HG02610 (cell line): ENCODE results near the gene NUP210L.
A peak's percentile ranks its signal among the peaks of the same experiment; 100 is the strongest.
"Not testable (repeated sequence)": the region's sequence is repeated elsewhere in the genome, so short reads cannot be mapped to it uniquely, and the experiment has no call there.

Source experiments
- ATAC-seq: cut with Tn5 transposase; IDR thresholded peaks from one replicate; pipeline ENCODE4 v1.9.1; 2021; ENCODE audit warnings: mild to moderate bottlenecking, moderate library complexity; ENCODE audit not compliant: unreplicated experiment

NUP210L gene

DNA sequence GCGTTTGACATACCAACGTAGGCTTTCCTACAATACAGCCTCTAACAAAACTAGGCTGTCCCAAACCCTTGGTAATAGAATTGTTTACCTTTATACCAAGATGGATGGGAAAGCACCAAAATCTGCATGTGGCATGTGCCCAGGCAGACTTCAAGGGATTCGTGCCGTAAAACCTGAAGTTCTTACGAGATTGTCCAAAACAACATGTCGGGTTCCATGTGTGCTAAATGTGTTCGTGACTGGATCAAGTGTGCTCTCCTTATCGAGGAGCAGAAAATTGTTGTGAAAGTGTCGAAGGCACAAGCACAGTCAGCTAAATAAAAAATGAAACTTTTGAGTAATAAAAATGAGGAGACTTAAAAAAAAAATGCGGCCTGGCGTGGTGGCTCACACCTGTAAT is 159.2 kb downstream of the NUP210L start:
- ATAC-seq: no peak

DNA sequence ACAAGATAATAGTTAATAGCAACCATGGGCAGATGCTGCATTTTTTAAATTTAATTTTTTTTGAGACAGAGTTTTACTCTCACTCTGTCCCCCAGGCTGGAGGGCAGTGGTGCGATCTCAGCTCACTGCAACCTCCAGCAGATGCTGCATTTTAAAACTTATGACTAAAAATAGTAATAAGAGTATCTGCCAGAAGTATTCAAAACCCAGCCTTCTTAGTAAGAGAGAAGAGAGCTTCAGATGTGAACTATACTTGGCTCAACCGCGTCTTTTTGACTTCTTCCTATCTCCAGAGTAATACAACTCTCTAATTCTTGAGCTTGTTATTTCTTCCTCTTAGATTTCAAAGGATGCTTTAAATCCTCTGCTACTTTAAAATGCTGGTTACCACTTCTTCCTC is 159.7 kb downstream of the NUP210L start:
- no peak for ATAC-seq

DNA sequence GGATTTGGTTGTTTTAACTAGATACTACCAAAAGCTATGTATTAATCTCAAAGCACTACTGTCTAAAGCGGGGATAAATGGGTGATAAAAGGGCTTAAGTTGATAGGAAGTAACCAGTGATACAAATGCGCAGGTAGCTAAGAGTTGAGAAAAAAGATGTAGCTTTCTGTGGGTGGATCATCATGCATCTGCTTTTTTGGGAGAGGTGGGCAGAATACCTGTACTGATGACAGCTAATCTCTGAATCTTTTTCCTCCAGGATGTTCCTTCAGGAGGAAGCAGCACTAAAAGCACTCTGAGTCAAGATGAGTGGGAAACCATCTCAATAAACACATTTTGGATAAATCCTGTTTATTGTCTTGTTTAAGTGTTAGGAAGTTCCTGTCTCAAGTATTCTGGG is 163.1 kb downstream of the NUP210L start:
- ATAC-seq: no peak

DNA sequence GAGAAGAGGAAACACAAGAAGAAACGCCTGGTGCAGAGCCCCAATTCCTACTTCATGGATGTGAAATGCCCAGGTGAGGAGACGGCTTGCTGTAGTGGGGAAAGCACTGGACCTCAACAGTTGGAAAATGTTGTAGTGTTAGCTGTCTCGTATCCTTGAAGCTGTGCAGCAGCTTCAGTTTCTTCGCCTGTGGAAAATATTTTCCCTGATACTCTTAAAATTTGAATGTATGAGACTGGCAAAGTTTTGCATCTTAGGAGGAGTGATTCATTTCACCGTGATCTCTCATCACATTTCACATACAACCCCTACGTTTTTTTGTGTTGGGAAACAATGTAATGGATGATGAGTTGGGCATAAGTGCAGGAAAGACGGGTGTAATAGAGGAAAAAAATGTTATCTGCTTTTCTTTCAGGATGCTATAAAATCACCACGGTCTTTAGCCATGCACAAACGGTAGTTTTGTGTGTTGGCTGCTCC is 163.7 kb downstream of the NUP210L start:
- ATAC-seq: no peak

DNA sequence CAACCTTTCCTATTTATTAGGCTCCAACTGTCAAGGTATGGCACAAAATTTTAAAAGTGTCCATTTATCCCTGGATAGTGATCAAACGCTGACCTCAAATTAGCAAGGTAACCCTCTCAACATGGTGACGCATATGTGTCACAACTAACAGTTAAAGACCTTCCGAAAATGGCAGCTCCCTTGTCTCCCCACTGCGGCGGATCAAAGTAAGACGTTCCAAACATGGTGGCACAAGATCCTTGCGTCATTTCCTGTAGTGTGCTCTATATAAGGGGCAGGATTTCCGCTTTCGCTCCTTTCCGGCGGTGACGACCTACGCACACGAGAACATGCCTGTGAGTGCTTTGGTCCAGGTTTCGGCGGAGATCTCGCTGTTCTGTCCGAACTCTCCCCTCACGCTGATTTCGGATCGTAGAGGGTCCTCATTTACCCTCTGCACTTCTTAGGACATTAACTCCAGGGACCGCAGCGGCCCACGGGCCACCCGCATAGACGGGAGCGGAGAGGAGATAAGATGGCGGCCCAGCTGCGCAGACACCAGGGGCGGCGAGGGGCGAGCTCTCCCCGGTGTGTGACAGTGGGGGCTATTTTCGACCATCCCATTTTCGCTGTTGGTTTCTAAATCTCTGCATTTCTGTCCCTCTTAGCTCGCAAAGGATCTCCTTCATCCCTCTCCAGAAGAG is 164.3 kb downstream of the NUP210L start, which contains the start of gene RPS27:
RPS27 (plus strand) TSS at position 295 of the 683 bp plus-strand sequence; CDS start at position 330, 35 bp downstream.
- ATAC-seq: peak; percentile 64

DNA sequence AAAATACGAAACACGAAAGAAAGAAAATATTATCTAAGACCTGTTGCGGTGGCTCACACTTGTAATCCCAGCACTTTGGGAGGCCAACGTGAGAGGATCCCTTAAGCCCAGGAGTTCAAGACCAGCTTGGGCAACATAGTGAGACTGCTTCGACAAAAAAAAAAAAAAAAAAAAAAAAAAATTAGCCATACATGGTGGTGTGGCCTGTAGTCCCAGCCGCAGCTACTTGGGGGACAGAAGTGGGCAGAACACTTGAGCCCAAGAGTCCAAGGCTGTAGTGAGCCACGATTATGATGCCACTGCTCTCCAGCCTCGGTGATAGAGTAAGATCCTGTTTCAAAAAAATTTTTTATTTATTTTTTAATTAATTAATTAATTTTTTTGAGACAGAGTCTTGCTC is 167.3 kb downstream of the NUP210L start:
- ATAC-seq: no peak

DNA sequence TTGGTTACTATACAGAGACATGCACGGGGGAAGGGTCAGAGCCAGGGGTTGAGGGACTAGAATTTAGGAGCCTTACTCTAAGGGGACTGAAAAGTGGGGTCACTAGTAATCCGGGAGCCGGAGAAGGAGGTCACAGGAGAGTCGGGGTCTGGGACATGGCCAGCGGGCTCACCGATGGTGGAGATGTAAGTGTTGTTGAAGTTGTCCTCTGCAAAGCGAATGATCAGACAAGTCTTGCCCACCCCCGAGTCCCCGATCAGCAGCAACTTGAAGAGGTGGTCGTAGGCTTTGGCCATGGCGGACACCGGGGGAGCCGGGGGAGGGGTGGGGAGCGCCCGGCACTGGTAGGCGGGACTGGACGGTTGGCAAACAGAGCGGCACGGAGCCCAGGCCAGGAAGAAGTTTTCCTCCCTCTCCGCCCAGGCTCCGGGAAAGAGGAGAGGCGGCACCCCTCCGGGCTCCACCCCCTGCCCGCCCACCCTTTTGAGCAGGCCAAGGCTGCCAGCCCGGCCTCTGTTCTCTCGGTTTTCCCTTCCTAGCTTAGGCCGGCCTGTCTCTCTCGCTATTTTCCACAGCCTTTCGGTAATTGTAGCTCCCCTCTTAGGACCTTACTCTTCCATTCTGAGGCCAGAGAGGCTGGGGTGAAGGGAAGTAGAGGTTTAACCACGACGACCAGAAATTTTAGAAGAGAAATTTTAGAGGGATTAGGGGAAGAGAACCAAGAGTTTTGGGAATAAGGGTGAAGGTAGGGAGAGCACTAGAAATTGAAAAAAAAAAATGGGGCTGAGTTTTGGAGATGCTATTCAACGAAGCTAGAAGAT is 168.7 kb downstream of the NUP210L start, which contains the start of gene RAB13:
RAB13 (minus strand) TSS at position 399 of the 821 bp plus-strand sequence; CDS start at position 296, 103 bp downstream.
- ATAC-seq: no peak

DNA sequence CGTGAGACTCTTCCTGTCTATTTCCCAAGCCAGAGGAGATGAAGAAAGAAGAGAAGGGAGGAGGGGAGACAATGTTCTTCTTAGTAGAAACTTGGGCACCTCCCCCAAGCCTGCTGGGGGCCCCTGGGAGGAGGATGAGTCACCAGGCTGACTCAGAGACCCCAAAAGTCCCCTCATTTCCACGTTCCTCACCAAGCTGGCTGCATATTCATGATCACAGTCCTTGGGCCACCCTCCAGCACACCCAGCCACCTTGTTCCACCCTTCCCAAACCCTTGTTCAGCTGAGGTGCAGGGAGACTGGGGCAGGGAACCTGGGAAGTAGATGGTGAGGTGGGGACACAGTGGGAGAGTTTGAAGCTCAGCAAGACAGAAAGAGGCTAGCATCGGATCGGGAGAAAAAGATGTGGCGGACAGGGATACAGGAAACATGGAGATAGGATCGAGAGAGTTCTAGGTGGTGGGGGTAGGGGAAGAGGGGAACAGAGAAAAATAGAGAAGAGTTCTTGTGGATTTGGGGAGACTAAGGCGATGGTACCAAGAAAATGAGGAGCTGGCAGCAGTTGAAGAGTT is 169.4 kb downstream of the NUP210L start:
- no peak for ATAC-seq

DNA sequence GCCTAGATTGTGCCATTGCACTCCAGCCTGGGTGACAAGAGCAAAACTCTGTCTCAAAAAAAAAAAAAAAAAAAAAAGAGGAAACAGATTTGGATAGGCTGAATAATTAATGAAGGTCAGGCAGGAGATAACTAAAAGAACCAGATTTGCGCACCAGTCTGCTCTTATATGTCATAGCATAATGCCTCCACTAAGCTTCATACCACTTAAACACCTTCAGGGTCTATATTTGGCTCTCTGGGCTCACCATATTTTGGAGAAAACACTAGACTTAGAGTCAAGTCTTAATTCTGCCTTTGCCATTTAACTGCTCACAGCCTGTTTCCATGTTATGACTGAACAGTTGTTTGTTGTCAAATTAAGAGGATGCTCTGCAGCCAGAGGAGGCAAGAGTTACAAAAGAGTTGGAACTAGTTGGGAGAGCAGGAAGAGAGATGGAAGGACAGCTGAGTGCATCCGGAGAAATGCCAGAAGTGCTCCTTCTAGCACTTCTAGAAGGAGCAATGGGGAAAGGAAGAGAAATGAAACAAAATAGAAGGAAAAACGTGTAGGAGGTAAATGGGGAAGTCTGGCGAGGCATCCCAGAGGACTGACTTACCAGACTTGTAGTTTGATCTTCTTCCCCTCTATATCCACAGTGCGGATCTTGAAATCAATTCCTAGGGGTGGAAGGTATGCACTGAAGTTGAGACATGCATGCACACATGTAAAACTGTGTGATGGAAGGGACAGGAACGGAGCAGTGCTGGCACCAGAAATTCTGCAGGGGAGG is 170.6 kb downstream of the NUP210L start:
- no peak for ATAC-seq

DNA sequence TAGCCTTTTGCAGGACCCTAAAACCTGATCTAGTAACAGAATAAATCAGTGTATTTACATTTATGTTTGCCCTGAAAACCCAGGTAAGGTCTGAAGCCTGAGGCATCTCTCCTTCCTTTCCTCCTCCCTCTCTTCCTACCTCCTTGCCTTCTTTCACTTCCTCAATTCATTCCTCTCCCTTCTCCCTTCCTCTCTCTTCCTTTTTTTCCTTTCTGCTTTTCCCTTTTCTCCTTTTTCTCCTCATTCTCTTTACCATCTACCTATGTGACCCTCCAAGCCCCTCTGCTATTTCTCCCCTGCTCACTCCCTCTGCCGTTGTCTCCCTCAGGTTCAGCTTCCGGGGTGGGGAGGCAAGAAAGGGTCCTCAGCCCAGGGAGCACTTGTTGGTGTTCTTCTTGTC is 173.1 kb downstream of the NUP210L start:
- ATAC-seq: not testable (repeated sequence)

DNA sequence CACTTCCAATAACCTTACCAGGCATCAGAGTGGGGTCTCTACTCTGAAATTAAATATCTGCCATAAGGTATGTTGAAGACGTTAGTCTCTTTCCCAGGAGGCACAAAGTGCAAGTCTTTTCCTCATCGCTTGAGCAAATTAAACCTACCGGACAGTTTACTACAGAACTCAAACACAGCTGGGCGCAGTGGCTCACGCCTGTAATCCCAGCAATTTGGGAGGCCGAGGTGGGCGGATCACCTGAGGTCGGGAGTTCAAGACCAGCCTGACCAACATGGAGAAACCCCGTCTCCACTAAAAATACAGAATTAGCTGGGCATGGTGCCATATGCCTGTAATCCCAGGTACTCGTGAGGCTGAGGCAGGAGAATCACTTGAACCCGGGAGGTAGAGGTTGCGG is 175.8 kb downstream of the NUP210L start:
- ATAC-seq: not testable (repeated sequence)

DNA sequence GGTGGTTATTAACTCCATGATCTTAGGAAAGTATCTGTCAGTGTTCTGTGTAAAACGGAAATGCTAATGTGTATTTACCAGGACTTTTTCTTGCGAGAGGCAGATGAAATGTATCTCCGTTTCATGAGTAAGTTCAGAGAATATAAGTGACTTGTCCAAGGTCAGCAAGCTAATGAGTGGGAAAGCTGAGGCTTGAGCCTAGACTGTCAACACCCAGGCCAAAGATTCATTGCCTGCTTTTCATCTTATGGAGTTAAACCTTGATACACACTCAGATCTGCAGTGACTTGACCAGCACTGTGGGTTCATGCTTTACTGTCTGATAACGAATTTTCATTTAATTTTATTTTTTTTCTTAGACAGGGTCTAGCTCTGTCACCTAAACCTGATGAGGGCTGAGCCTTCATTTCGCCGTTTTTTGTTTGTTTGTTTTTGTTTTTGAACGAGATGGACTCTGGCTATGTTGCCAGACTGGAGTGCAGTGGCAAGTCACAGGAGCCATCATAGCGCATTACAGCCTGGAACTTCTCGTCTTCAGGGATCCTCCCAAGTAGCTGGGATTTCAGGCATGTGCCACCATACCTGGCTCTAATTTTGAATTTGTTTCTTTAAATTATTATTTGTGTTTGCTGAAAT is 176.5 kb downstream of the NUP210L start:
- no peak for ATAC-seq

DNA sequence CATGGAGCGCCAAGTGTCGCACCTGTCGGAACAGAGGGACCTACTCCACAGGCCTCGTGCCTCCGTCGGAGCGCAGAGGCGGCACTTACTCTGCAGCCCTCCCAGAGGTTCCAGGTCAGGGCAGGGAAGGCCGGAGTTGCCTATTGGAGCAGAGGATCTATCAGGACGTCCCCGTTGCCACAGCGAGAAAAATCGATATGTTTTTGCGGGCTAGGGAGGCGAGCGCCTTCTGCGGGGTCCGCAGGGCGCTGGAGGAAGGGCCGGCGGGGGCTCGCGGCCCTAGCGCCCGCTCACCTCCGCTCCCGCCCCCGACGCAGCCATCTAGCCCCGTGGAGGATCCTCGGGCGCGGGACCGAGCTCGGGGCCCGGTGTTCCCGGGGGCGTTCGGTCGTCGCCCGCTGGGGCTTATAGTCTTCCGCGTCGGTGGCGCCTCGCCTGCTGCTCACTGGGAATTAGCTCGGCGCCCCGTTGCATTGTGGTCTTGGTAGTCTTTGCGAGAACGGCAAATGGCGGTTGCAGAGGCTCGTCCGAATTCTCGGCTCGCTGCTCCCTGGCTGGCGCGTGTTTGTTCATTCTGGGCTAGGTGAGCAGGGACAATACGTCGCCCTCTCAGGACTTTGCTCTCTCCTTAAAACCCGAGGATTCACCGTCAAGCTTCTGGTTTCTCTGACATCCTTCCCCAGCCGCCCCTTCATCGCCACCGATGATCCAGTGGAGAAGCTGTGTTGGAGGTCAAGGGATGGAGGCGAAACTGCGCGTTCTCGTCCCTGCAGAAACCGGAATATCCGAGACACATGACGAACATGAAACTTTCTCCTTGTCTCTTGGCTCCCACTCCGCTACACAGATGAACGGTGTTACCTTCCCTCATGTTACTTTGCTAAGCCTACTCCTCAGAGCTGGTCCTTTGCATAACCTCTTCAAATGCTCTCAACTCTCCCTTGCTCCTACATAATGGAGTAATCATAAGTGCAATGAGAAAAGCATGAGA is 177.3 kb downstream of the NUP210L start, which contains the start of gene JTB:
JTB (minus strand) TSS at position 425 of the 991 bp plus-strand sequence; CDS start at position 3, 422 bp downstream.
- peak; percentile 79 for ATAC-seq

DNA sequence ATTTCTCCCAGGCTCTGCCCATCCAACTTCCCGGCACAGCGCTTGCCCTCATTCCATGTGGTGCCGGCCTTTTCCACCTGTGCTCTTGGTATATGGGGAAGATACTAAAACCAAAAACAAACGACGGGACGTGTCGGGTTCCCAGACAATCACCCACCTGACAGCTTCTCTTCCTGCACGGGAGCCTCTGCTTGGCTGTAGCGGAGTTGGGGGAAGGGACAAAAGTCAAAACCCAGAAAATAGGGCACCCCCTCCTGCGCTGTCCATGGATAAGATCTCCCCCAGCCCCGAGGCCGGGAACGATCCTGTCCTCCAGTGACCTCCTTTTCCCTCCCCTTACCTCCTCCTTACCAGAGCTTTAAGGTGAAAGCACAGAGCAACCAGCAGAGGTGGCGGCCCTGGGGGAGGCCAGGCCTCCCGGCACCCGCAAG is 178.0 kb downstream of the NUP210L start:
- ATAC-seq: no peak

DNA sequence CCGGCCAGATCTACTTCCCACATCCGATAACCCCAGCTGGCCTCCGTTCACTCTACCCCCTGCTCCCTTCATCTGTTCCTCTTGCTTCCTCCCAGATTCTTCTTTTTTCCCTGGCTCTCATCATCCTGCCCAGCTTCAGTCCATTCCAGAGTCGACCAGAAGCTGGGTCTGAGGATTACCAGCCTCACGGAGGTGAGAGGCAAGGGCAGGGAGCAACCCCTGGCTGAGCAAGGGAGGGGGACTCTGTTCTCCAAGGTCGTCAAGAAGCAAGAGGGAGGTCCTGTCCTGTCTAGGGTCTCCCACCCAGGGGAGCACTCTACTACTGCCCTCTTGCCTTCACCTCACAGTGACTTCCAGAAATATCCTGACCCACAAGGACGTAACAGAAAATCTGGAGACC is 181.3 kb downstream of the NUP210L start:
- no peak for ATAC-seq

DNA sequence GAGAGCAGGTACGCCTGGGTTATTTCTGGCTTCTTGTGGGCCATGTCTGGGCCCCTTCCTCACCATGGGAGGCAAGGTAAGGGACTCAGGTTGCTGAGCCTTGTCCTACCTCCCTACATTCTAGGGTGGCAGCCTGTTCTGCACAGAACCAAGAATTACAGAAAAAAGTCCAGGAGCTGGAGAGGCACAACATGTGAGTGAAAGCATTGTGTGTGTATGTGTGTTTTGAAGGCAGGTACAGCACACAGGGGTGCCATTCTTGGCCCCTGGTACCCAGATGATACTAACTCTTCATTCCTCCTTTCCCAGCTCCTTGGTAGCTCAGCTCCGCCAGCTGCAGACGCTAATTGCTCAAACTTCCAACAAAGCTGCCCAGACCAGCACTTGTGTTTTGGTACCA is 181.8 kb downstream of the NUP210L start:
- ATAC-seq: no peak

DNA sequence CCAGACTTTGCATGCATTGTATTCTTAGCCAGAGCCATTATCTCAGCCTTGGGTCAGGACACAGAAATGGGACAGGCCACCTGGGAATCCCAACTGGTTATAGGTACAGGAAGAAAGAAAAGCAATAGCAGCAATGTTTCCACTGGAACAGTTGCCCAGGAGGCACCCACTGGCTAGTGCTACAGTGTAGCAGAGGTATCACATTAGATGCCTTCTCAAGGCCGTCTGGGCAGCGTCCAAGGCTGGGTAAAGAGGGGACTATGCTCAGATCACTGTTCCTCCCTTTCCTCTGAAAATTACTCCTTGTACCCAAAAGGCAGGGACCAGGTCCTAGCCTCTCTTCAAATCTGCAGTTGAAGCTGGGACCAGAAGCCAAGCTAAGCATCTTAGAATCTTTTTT is 184.5 kb downstream of the NUP210L start:
- ATAC-seq: no peak

DNA sequence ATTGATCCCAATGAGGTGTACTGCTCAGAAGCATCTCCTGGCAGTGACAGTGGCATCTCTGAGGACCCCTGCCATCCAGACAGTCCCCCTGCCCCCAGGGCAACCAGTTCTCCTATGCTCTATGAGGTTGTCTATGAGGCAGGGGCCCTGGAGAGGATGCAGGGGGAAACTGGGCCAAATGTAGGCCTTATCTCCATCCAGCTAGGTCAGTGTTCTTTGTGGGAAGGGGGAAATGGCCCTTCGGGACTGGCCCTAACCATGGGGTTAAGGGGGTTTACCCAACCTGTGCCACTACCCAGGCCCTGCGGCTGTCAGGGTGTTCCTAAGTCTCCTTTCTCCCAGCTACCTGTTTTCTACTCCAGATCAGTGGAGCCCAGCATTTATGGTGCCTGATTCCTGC is 185.9 kb downstream of the NUP210L start:
- no peak for ATAC-seq

DNA sequence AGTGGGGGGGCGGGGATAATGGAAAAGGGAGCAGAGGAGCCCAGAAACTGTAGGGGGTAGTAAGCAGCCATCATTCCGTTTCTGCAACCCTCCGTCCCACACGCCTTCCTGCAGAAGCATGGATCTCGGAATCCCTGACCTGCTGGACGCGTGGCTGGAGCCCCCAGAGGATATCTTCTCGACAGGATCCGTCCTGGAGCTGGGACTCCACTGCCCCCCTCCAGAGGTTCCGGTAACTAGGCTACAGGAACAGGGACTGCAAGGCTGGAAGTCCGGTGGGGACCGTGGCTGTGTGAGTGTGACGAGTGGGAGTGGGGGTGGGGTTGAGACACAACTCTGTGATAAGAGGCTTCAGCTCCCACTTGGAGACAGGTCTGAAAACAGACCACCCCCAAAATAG is 186.5 kb downstream of the NUP210L start:
- ATAC-seq: no peak
